Left ventricle myocardium inferior (tissue), 1 donor: Measurements from ENCODE around the gene CCSER1. TPM values are rescaled to one million over a fixed set of nuclear protein-coding genes. Genes with fewer than 3 reads are reported as not detected.
"Not testable (repeated sequence)": the region's sequence is repeated elsewhere in the genome, so short reads cannot be mapped to it uniquely, and the experiment has no call there.

Source experiments
- DNase-seq: peaks from one replicate; pipeline ENCODE4 v3.0.0-alpha.2; 2020
- H3K27ac ChIP-seq: fragments of 200-600 bp; replicated peaks from 2 replicates; pipeline ENCODE4 v1.8.0; 2021
- H3K27me3 ChIP-seq: fragments of 200-600 bp; 2 replicates; pipeline ENCODE4 v1.8.0; 2021; ENCODE audit warnings: low read depth
- H3K36me3 ChIP-seq: fragments of 200-600 bp; 2 replicates; pipeline ENCODE4 v1.8.0; 2021
- H3K4me1 ChIP-seq: fragments of 200-600 bp; 2 replicates; pipeline ENCODE4 v1.8.0; 2021
- H3K4me3 ChIP-seq: fragments of 200-600 bp; 2 replicates; pipeline ENCODE4 v1.8.0; 2021; ENCODE audit warnings: mild to moderate bottlenecking, moderate library complexity
- H3K9me3 ChIP-seq: fragments of 200-600 bp; replicated peaks from 2 replicates; pipeline ENCODE4 v1.8.0; 2021
- CTCF ChIP-seq: fragments of 200-600 bp; IDR thresholded peaks from 2 replicates; pipeline ENCODE4 v1.8.0; 2021; ENCODE audit warnings: antibody characterized with exemption, mild to moderate bottlenecking, borderline replicate concordance
- intact Hi-C: fragments of 100-400 bp; cut with micrococcal nuclease; formaldehyde crosslinking; loops from one replicate; pipeline ENCODE4 v1.11.0; 2022
- total RNA-seq: library from RNA; stranded (reverse); fragmentation: NEBNext Ultra II Directional; extraction: Animal tissue kit (Norgen Biotek cat#: 25700); gene quantifications from one replicate; pipeline ENCODE4 v1.2.1, GENCODE V29; 2021
- donor health status: DM: no; HTN: yes; CAD: no; lungs with severe emphysema.

Gene CCSER1
- total RNA-seq, 1 donor from 2014 or later, result 13.2 TPM

DNA sequence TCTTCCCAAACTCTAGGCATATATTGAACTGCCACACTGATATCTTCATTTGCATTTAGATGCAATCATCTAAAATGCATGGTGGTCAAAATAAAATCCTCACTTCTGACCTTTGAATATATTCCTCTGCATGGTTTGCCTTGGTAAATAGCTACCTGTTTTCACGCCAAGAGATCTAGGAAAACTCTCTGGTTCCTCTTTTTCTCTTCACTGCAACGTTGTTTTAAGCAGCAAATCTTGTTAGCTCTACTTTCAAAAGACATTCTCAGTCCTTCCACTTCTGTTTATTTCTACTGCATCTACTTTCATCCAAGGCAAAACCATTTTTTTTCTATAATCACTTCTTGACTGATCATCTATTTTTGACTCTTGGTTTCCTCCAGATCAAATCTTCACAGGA is 1174.9 kb downstream of the CCSER1 start:
- DNase-seq, result no peak
- H3K36me3 ChIP-seq, result no peaks in the 10 kb centered on the region
- TF ChIP-seq CTCF, result no peak
- H3K27ac ChIP-seq, result no peak overlapping the region
- H3K27me3 ChIP-seq, result no peaks in the 10 kb centered on the region
- H3K4me1 ChIP-seq, result no peaks in the 10 kb centered on the region
- intact Hi-C loops, result no loop called here
- H3K9me3 ChIP-seq, result no peaks in the 10 kb centered on the region
- H3K4me3 ChIP-seq, result no peak overlapping the region

- intact Hi-C loops, result no loop called here
- Histone ChIP-seq H3K27ac (no peak overlapping the region), H3K4me1 (no peaks in the 10 kb centered on the region), H3K36me3 (no peaks in the 10 kb centered on the region), H3K9me3 (no peaks in the 10 kb centered on the region), H3K4me3 (no peak overlapping the region), H3K27me3 (no peaks in the 10 kb centered on the region)
- TF ChIP-seq CTCF, result no peak
- no peak for DNase-seq
These were observed 1177.1 kb downstream of the CCSER1 start for GRCh38 chr4:91304292-91304691.

DNA sequence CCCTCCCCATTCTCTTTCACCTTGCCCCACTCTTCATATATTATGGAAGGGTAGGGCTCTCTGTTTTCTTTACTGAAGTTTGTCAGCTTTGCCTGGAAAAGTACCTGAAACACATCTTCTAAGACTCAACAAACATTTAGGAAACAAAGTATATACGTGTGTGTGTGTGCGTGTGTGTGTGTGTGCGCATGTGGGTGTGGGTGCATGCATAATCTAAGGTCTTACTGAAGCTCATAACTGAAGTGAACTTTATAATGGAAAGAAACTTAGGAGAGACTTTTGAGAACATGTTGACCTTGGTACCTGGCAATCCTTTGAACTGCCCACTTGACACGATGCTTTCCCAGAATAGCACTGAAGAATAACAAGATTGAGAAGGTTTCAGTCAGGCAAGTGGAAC is 1190.2 kb downstream of the CCSER1 start:
- no peak for DNase-seq
- Histone ChIP-seq H3K36me3 (no peaks in the 10 kb centered on the region), H3K4me1 (no peaks in the 10 kb centered on the region), H3K27me3 (no peaks in the 10 kb centered on the region), H3K4me3 (no peak overlapping the region), H3K27ac (no peak overlapping the region), H3K9me3 (no peaks in the 10 kb centered on the region)
- TF ChIP-seq CTCF, result no peak
- intact Hi-C loops, result no loop called here

DNA sequence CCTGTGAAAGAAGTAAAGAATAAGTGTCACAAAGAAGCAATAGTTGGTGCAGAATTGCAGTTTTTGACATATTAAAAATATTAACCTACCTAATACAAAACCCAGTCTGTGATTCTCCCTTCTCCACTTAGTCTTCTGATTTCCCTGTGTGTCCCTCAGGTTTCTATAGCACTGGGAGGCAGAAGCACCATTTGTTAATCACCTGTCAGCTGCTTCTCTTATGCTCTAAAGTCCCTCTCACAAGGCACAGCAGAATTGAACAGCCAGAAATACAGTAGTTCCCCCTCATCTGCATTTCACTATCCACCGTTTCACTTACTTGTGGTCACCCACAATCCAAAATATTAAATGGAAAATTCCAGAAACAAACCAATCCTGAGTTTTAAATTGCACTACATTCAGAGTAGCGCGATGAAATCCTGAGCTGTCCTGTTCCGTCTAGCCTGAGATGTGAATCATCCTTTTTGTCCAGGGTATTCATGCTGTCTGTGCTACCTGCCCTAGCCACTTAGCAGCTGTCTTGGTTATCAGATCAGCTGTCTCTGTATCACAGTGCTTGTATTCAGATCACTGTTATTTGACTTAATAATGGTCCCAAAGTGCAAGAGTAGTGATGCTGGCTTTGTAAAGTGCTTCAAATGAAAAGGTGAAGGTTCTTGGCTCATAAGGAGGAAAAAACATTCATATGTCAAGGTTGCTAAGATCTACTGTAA is 1192.5 kb downstream of the CCSER1 start:
- Histone ChIP-seq H3K4me3 (no peak overlapping the region), H3K27ac (no peak overlapping the region), H3K36me3 (no peaks in the 10 kb centered on the region), H3K27me3 (no peaks in the 10 kb centered on the region), H3K4me1 (no peaks in the 10 kb centered on the region), H3K9me3 (no peaks in the 10 kb centered on the region)
- DNase-seq, result no peak
- intact Hi-C loops, result no loop called here
- no peak for TF ChIP-seq CTCF

DNA sequence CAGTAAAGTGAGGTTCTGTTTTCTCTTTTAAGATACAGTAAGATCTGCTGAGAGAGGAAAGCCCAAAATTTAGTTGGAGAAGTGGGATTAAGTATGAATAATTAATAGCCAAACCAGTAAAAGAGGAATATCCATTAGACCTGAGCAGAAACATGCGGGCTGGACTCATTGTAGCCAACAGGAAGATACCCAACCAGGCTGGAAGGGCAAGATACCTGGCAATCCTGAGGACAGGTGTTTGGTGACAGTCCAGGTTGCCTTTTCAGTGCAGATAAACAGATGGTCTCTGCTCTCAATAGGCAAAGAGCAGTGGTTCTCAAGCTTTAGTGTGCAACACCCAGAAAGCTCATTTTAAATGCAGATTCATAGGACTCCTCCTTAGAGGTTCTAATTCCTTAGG is 1195.8 kb downstream of the CCSER1 start:
- no peaks in the 10 kb centered on the region for H3K27me3 ChIP-seq
- H3K36me3 ChIP-seq, result no peaks in the 10 kb centered on the region
- peaks cover 4% of the 10 kb centered on the region for H3K4me1 ChIP-seq
- H3K9me3 ChIP-seq, result peaks cover 14% of the 10 kb centered on the region
- TF ChIP-seq CTCF, result no peak
- no peak for DNase-seq
- intact Hi-C loops, result no loop called here
- H3K4me3 ChIP-seq, result no peak overlapping the region
- H3K27ac ChIP-seq, result no peak overlapping the region

GRCh38 chr4:91325495-91325894 is 1198.3 kb downstream of the CCSER1 start:
- intact Hi-C loops, result no loop called here
- no peak for DNase-seq
- no peak for TF ChIP-seq CTCF

GRCh38 chr4:91326167-91326566 is 1199.0 kb downstream of the CCSER1 start:
- peaks cover 17% of the 10 kb centered on the region for H3K9me3 ChIP-seq
- H3K4me1 ChIP-seq, H3K27me3 ChIP-seq, H3K4me3 ChIP-seq, H3K27ac ChIP-seq, intact Hi-C loops, H3K36me3 ChIP-seq, DNase-seq: not testable (repeated sequence)

More at GRCh38 chr4:91325495-91325894, 1198.3 kb downstream of the CCSER1 start:
- H3K27me3 ChIP-seq, result no peaks in the 10 kb centered on the region
- H3K4me1 ChIP-seq, result peaks cover 4% of the 10 kb centered on the region
- no peak overlapping the region for H3K4me3 ChIP-seq
- H3K36me3 ChIP-seq, result no peaks in the 10 kb centered on the region
- no peak overlapping the region for H3K27ac ChIP-seq
- peaks cover 17% of the 10 kb centered on the region for H3K9me3 ChIP-seq
